Measurements from ENCODE around the gene CLEC17A.
"Not testable (repeated sequence)": the region's sequence is repeated elsewhere in the genome, so short reads cannot be mapped to it uniquely, and the experiment has no call there.

CLEC17A gene

DNA sequence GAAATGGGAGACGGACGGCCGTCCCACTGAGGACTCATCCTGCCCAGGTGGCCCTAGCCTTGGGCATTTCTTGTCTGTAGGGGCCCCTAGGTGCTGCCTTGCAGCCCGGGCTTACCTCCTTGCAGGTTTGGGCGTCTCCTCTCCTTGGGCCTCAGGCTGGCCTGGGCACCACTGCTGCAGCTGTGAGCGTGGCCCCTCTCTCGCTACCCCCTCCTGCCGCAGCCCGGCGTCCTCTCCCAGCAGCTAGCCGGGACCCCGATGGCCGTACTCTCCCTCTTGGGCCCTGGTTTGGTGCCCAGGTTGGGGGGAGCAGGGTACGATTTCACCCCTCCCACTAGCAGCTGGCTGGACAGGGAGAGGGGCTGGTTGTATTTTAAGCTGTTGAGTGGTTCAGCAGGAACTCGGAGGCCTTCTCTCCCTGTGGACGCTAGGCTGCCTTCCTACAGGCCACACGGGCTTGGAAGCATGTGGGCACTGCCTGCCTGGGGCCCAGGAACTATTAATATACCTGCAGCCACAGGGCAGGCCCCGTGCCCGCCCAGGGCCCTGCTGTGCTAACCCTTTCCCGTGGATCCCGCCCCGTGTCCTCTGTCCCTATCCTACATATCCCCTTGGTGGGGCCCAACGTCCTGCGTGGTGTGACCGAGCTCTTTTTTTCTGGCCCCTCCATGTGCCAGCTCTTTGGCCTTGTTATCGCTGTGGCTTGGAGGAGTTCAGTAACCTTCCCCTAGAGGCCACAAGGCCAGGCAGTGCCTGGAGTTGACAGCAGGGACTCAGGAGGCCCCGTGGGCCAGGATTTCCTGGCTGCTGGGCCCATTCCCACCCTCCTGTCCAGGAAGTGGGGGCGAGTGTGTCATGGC, 22.7 kb upstream of the CLEC17A start:
- DNase-seq, result no peak

DNA sequence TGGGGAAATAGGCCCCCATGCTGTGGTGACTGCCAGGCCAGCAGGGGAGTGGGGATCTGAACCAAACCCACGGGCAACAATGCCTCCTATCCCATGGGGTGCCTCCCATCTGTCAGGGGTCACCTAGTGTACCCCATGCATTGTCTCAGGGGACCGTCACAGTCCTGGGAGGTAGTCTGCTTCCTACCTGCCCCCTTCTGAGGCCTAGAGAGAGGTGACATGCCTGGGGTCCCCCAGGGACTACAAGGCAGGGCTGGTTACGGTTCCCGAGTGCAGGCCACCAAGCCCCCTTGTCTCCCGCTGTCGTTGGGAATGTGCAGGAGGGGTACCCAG, 22.1 kb upstream of the CLEC17A start:
- DNase-seq, result no peak

DNA sequence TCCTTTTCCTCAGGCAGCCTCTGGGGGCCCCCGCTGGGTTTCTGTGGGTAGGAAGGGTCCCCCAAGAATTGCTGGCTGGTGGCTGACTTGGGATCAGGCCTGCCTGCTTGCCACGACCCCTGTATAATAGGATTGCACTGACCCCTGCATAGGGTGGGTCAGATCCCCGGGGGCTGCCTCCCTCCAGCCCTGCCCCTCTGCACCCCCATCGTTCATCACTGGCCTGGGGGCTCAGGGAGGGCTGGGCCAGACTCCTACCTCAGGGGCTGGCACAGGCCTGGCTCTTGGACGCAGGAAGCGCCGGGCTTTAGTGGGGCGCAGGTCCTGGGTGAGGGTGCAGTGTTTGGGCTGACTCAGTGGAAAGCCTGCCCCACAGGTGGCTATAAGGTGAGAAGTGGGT, 21.6 kb upstream of the CLEC17A start:
- DNase-seq, result no peak

DNA sequence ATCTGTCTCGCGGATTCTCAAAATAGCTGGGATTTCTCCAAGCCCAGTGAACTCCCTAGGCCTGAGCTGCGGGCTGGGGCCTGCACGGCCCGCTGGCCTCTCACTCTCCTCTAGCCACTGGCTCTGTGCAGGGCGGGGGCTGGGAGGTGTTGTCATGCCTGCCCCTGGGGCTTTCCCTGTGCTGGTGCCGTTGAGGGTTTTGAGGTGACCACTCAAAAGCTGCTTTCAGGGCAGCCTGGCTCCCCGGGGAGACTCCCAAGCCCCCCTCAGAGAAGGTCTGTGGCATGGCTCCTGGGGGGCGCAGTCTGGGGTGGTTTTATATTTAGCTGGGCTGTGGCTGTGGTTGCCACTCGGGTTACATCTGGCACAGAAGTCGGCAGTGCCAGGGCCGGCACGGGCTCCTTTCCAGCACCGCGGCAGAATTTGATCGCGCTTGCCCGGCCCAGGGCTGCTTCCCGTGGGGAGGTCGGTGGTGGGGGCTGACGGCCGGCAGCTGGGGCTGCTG, 21.0 kb upstream of the CLEC17A start:
- no peak for DNase-seq

DNA sequence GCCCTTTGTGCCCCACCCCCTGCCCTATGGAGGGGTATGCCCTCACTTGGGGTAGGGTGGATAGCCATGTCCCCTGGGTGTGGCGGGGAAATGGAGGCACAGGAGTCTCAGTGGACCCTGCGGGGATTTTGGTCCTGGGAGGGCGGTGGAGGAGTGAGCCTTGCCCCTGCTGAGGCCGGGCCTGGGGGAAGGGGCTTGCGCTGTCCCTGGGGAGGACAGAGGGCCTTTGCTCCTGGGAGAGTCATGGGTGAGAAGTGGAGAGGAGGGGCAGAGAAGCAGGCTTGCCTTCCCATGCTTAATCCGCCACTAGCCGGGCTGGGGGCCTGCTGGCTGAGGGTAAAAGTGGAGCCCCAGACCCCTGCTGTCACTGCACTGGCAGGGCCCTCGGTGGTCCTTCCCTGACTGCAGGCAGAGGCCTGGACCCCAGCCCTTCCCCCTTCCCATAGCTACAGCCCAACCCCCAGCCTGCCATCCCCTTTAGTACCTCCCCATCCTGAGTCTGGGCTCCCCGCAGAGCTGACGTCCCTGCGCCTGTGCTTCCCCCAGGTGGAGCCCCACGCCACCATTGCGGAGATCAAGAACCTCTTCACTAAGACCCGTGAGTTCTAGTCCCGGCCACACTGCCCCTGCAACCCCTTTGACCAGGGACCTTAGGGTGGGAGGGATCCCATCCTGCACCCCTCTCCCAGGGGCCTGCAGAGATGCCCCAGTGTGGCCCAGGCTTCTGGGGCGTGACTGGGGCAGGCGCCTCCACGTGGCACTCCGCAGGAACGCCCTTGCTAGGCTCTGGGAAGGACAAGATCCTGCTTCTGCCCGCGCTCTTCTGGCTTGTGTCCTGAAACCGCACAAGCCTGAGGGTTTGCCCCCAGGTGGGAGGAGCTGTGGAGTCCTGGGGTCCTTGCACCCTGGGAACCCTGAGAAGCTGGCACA, 20.0 kb upstream of the CLEC17A start:
- no peak for DNase-seq

DNA sequence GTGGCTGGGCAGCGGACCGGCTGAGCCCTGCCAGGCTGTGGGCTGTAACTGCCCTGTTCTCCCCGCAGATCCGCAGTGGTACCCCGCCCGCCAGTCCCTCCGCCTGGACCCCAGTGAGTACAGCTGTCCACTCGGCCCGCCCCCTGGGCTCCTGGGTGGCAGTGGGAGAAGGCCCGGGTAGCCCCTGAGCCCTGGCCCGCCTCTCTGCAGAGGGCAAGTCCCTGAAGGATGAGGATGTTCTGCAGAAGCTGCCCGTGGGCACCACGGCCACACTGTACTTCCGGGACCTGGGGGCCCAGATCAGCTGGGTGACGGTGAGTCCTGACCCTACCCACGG, 19.3 kb upstream of the CLEC17A start:
- DNase-seq, result no peak

DNA sequence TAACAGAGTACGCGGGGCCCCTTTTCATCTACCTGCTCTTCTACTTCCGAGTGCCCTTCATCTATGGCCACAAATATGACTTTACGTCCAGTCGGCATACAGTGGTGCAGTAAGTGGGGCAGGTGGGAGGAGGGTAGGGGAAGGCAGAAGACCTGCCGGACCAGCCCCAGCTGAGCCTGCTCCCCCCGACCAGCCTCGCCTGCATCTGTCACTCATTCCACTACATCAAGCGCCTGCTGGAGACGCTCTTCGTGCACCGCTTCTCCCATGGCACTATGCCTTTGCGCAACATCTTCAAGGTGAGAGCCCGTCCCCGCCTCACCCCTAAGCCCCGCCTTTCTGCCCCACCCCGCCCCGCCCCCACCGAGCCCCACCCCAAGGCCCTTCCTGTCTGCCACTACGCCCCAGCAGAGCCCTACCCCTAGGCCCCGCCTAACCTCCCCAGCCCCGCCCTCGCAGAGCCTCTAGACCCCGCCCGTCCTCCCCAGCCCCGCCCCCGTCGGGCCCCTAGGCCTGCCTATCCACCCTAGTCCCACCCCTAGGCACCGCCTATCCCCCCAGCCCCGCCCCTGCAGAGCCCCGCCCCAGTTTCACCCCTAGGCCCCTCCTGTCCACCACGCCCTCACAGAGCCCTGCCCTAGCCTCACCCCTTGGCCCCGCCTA, 18.8 kb upstream of the CLEC17A start:
- DNase-seq, result no peak

DNA sequence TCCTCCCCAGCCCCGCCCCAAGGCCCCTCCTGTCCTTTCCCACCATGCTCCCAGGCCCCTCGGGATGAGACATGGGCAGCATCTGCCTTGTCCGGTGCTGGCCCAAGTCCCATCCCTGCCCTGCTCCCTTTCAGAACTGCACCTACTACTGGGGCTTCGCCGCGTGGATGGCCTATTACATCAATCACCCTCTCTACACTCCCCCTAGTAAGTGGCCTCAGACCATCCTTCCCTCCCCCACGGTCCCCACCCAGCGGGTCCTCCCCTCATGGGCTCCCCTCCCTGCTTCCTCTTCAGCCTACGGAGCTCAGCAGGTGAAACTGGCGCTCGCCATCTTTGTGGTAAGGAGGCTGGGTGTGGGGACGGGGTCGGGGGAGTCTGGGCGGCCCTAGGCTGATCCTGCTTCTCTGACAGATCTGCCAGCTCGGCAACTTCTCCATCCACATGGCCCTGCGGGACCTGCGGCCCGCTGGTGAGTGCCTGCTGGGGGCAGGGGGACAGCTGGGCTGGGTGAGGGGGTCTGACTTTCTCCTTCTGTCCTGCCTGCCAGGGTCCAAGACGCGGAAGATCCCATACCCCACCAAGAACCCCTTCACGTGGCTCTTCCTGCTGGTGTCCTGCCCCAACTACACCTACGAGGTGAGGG, 18.1 kb upstream of the CLEC17A start:
- DNase-seq, result not testable (repeated sequence)

DNA sequence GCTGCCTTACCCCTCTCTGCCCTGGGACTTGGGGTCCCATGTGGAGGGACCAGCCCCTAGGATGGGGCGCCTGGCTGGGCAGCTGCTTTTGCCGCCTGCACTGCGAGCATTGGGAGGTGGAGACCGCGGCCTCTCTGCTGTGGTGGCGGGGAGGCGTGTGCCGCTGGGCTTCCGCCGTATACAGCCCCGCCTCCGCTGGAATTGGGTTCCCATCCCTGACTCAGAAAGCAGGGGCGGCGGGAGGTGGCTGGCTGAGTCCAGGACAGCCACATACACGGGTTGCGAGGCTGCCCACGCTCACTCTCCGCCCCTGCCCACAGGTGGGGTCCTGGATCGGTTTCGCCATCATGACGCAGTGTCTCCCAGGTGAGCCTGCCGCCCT, 17.6 kb upstream of the CLEC17A start:
- DNase-seq, result no peak

DNA sequence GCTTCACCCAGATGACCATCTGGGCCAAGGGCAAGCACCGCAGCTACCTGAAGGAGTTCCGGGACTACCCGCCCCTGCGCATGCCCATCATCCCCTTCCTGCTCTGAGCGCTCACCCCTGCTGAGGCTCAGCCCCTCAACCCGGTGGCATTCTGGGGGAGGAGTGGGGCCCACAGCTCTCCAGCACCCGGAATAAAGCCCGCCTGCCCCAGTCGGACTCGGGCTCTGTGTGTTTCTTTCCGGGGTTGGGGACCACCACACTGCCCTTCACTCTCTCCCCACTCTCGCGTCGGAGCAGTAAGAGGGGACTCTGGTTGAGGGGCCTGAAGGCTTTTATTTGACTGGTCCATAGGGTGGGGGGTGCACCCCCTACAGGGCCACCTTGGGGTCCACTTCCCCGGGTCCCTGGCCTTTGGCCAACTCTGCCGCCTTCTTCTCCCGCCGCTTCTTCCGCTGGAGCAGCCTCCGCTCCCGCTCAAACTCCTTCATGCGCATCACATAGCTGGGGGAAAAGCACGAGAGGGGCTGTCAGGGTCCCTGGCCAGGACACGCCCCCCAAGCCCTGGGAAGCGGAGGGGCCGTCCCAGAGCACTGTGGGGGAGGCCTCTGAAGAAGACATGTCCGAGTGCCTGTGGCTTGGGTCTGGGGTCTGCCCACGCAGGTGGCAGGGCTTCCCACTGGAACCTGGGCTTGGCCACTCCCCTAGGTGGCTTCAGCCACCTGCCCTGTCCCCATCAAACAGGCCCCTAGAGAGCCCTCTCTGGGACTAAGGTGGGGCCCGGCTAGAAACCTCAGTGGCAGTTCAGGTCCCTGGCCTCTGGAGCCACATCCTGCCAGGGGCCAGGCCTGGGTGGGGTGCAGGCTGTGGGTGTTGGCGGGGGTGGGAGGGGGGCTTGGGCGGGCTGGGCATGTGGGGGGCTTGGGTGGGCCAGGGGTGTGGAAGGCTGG, 16.8 kb upstream of the CLEC17A start:
- no peak for DNase-seq

DNA sequence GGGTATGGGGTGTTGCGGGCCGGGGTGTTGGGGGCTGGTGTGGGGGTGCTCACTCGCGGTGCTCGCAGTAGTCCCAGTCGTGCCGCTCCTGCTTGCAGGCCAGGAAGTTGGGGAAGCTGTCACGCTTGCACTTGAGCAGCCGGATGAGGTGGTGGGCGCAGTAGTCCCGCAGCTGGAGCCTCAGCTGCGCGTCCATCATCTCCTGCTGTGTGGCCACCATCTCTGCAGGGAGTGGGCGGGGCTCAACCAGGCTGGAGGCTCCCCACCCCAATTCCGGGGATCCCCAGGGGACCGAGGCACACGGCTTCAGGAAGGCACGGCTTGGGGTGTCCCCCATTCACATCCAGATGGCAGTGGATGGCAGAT, 16.2 kb upstream of the CLEC17A start:
- no peak for DNase-seq

DNA sequence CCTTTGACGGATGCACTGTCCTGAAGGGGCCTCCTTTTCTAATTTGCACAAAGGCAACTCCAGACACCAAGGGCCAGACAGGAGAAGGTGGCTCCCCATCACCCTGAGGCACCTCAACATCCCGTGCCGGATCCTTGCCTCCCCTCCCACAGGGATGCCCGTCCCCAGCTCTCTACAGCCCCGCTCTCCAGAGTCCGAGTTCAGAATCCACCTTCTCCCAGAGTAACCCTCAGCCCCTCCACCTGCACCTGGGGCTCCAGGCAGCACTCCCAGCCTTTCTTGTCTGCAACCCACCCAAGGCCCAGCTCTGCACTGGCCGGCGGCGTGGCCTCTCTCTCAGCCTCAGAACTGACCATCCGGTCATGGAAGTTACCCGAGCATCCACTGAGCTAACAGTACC, 15.8 kb upstream of the CLEC17A start:
- DNase-seq, result no peak

DNA sequence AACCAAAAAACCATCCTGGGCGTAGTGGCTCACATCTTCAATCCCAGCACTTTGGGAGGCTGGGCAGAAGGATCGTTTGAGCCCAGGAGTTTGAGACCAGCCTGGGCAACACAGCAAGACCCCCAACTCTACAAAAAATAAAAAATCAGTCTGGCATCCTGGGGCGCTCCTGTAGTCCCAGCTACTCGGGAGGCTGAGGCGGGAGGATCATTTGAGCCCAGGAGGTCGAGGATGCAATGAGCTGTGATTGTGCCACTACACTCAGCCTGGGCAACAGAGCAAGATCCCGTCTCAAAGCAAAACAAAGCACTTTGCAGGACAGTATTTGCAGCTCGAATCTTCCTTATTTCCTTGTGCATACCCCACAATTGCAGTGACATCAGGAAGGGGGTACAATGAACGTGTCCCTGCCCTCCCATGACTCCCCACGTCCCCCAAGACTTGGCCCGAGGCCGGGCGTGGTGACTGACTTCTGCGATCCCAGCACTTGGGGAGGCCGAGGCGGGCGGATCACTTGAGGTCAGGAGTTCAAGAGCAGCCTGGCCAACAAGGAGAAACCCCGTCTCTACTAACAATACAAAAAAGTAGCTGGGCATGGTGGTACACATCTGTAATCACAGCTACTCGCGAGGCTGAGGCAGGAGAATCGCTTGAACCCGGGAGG, 11.9 kb upstream of the CLEC17A start:
- DNase-seq, result no peak

DNA sequence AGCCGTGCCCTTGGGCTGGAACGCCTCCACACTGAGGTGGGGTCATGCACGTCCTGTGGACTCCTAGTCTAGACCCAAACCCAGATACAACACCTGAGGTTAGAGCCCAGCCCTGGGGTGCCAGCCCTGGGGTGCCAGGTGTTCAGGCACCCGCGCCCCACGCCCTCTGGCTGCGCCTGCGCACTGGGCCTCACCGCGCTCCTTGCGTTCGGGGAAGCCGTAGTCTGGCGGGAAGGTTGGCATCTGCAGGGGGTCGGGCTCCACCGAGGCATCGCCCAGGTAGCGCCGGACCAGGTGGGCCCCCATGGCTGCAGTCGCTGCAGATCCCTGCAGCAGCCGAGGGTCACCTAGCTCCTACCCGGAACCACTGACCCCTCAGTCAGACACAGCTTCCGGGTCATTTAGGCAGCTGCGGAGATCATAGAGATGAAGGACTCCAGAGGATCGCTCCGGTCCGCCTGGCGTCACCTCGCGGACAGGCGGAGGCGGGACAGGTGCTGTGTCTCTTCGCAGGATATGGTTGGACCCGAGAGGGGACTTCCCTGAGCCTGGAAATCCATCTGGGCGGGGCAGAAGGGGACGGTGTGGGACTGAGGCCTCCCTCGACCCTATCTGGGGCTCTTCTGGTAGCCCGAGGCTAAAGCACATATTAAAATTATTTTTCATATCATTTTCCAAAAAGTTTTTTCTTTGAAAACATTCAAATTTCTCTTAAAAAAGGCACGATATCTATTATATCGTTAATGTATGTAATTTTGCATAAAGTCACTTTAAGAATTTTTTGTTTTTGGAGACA, 11.0 kb upstream of the CLEC17A start, which contains the start of gene NDUFB7:
Gene NDUFB7, minus strand, starts transcription at position 372 of the 796 bp plus-strand sequence. Its CDS starts 66 bp downstream, at position 306.
- DNase-seq, result peak; percentile 91

DNA sequence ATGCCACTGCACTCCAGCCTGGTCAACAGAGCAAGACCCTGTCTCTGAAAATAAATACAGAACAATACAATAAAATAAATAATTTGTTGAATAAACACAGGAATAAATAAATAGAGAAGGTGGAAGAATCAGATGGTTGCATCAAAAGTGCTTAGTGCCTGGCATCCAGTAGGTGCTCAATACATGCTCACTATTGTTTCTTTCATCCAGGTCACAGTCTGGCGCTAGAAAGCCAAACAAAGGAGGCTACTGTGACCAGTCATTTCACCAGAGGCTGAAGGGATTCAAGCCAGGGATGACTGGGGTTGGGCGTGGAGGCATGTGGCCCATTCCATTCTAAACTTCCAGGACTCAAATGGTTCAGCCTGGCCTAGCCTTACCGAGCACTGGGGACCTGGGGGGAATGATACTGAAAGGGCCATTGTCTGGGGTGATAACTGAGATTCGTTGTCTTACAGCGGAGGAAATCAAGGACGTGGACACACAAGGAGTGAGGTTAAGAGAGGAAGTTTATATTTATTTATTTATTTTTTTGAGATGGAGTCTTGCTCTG, 7.4 kb upstream of the CLEC17A start:
- DNase-seq, result no peak

DNA sequence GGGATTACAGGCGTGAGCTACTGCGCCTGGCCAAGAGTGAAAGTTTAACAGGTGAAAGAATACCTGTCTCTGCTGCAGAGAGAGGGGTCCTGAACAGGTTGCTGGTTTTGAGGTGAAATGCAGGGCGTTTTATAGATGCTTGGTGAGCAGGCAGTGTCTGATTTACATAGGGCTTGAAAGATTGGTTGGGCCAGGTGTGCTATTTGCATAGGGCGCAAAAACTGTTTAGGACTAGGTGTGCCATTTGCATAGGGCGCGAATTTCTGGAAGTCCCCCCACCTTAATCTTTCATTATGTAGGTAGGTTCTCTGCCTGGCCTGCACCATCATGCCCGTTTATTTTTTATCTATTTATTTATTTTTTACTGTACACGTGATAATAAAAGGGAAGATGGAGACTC, 6.5 kb upstream of the CLEC17A start:
- no peak for DNase-seq

DNA sequence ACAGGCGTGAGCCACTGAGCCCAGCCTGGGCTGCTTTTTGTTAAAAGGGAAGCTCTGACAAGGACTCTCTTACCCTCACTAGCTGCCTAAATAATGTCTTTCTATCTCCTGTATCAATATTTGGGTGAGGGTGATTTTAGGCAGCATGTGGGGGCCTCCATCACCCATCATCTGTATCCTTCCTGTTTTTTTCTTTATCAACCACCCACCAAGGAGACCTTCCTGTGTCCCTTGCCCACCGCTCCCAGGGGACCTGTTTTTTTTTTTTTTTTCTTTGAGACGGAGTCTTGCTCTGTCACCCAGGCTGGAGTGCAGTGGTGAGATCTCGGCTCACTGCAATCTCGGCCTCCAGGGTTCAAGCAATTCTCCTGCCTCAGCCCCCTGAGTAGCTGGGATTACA, 5.6 kb upstream of the CLEC17A start:
- DNase-seq, result no peak

DNA sequence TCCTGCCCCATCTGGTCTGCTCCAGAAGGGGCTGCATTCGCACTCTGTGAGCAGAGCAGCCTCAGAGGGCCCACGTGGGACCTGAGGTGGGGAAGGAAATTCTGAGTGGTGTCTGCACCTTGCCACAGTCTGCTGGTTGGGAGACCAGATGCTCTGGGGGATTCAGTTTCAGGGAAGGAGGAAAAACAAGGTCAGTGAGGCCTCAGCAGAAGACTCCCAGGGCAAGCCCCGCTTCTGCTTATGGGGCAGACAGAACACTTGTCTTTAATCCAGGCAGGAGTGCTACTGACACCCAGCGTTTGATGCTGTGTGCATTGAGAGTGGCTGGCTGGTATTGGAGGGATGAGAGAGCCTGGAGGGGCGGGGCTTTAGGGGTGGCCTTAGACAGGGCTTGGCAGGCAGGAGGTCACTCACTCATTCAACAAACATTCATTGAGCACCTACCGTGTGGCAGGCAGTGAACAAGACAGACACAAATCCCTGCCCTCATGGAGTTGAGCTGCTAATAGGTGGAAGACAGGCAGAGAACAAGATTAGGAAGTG, 4.9 kb upstream of the CLEC17A start:
- DNase-seq, result no peak

DNA sequence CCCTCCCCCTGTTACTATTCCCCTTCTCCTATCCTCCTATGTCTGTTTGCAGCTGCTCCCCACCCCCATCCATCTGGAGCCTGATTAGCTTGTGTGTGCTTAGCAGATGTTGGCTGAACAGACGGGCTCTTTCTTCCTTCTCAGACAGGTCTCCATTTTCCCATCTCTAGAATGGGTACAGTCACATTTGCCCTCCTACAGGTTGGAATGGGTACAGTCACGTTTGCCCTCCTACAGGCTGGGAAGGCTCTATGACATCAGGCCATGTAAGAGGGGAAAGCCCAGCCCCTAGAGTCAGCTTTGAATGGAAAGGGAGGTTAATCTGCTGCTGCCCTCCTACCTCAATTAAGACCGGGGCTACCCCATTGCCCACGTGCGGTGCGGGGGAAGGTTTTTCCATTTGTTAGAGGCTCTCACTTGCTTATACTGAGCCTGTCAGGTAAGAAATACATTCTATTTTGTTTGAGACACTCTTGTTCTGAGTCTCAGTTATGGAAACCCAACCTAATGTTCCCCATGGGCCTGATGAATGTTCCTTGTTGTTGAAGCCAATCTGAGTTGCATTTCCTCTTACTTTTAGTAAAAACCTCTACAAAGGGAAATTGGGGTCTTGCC, 2.2 kb upstream of the CLEC17A start:
- no peak for DNase-seq

Measured in DMS79 treated with DMSO at 0.1 percent for 48 hours (cell line).